Measurements from ENCODE around the gene ZNF775. TPM values are rescaled to one million over a fixed set of nuclear protein-coding genes. Genes with fewer than 3 reads are reported as not detected.
"Not testable (repeated sequence)": the region's sequence is repeated elsewhere in the genome, so short reads cannot be mapped to it uniquely, and the experiment has no call there.

ZNF775 gene
- polyA plus RNA-seq, 1 experiment, result 2.2 TPM

DNA sequence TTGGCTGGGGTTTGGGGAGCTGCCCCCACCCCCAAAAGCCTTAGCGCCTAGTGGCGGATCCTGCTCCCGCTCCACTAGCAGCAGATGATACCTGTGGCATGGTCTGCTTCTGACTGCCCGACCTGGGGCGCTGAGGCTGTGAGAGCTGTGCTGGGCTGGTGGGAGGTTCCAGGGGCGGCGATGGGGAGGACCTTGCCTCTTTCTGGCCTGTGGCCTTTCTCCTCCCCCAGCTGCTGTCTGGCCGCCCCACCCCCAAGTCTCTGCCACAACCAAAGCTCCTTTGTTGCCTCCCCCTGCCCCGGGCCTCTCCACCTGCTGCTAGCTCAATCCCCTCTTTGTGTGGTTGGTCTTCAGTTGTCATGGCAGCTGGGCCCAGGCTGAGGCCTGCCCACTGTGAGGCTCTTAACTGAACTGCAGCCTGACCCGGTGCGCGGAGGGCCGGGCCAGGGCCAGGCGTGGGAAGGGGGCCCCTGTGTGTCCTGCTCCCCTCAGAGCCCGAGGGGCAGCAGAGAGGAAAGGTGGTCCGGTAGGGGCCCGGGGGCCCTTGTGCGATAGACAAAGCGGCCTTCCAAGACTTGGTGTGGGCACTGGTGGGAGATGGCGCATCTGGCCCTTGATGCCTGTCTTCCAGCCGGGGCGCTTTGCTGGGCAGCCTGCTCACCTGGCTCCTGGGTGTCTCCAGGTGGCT lies 4.7 kb downstream of the ZNF775 start:
- ChIA-PET POLR2A (no interaction called here), CTCF (no interaction called here)
- H3K4me3 ChIP-seq (ENCODE audit: low read depth, low read length), result no peak overlapping the region
- no peaks in the 10 kb centered on the region for H3K27me3 ChIP-seq (ENCODE audit: control insufficient read depth, insufficient read depth, low read length)
- DNase-seq (ENCODE audit: low read depth, low spot score), result no peak
- TF ChIP-seq, protein P1, sequence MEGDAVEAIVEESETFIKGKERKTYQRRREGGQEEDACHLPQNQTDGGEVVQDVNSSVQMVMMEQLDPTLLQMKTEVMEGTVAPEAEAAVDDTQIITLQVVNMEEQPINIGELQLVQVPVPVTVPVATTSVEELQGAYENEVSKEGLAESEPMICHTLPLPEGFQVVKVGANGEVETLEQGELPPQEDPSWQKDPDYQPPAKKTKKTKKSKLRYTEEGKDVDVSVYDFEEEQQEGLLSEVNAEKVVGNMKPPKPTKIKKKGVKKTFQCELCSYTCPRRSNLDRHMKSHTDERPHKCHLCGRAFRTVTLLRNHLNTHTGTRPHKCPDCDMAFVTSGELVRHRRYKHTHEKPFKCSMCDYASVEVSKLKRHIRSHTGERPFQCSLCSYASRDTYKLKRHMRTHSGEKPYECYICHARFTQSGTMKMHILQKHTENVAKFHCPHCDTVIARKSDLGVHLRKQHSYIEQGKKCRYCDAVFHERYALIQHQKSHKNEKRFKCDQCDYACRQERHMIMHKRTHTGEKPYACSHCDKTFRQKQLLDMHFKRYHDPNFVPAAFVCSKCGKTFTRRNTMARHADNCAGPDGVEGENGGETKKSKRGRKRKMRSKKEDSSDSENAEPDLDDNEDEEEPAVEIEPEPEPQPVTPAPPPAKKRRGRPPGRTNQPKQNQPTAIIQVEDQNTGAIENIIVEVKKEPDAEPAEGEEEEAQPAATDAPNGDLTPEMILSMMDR (IDR thresholded peaks at IDR 0.05; ENCODE audit: low read depth, low read length), result no peak
- H3K9me3 ChIP-seq (ENCODE audit: control insufficient read depth, insufficient read depth, low read length), result no peaks in the 10 kb centered on the region; the same call in 1 of the 2 replicates
- H3K27ac ChIP-seq (ENCODE audit: low read depth, low read length), result no peak overlapping the region

GRCh38 chr7:150384406-150385301 lies 5.5 kb downstream of the ZNF775 start:
- POLR2A ChIA-PET, result no interaction called here
- Histone ChIP-seq H3K27me3 (ENCODE audit: control insufficient read depth, insufficient read depth, low read length) (no peaks in the 10 kb centered on the region), H3K4me3 (ENCODE audit: low read depth, low read length) (no peak overlapping the region), H3K27ac (ENCODE audit: low read depth, low read length) (no peak overlapping the region), H3K9me3 (ENCODE audit: control insufficient read depth, insufficient read depth, low read length) (no peaks in the 10 kb centered on the region; the same call in 1 of the 2 replicates)
- CTCF ChIA-PET, result interaction anchor here (1.0 kb wide), 1 partner anchor 29 kb away, joined by 3 read pairs; no protein-coding TSS in a partner anchor
- TF ChIP-seq, protein P1 (IDR thresholded peaks at IDR 0.05; ENCODE audit: low read depth, low read length), result no peak
- DNase-seq (ENCODE audit: low read depth, low spot score), result no peak

GRCh38 chr7:150385302-150385723 lies 6.2 kb downstream of the ZNF775 start:
- Histone ChIP-seq H3K27me3 (ENCODE audit: control insufficient read depth, insufficient read depth, low read length) (no peaks in the 10 kb centered on the region), H3K27ac (ENCODE audit: low read depth, low read length) (no peak overlapping the region), H3K4me3 (ENCODE audit: low read depth, low read length) (no peak overlapping the region), H3K9me3 (ENCODE audit: control insufficient read depth, insufficient read depth, low read length) (peaks cover 2% of the 10 kb centered on the region; the same call in 1 of the 2 replicates)
- ChIA-PET CTCF (interaction anchor here (1.0 kb wide), 1 partner anchor 30 kb away, joined by 3 read pairs; no protein-coding TSS in a partner anchor), POLR2A (no interaction called here)
- DNase-seq (ENCODE audit: low read depth, low spot score), result no peak
- TF ChIP-seq, protein P1 (IDR thresholded peaks at IDR 0.05; ENCODE audit: low read depth, low read length), result no peak

GRCh38 chr7:150385884-150386283 lies 6.8 kb downstream of the ZNF775 start:
- CTCF ChIA-PET; POLR2A ChIA-PET; DNase-seq (ENCODE audit: low read depth, low spot score); H3K9me3 ChIP-seq (ENCODE audit: control insufficient read depth, insufficient read depth, low read length); H3K27ac ChIP-seq (ENCODE audit: low read depth, low read length); H3K4me3 ChIP-seq (ENCODE audit: low read depth, low read length); H3K27me3 ChIP-seq (ENCODE audit: control insufficient read depth, insufficient read depth, low read length): not testable (repeated sequence)

GRCh38 chr7:150388306-150388705 lies 9.2 kb downstream of the ZNF775 start:
- CTCF ChIA-PET, result interaction anchor here (0.7 to 1.5 kb wide), 5 partner anchors 10 to 71 kb away, joined by 3 to 6 read pairs (median 4); a partner anchor contains a TSS
- Histone ChIP-seq H3K9me3 (ENCODE audit: control insufficient read depth, insufficient read depth, low read length) (peaks cover 2% of the 10 kb centered on the region; the same call in 1 of the 2 replicates), H3K4me3 (ENCODE audit: low read depth, low read length) (no peak overlapping the region), H3K27ac (ENCODE audit: low read depth, low read length) (no peak overlapping the region), H3K27me3 (ENCODE audit: control insufficient read depth, insufficient read depth, low read length) (no peaks in the 10 kb centered on the region)
- DNase-seq (ENCODE audit: low read depth, low spot score), result no peak
- POLR2A ChIA-PET, result interaction anchor here (1.5 kb wide), 1 partner anchor 17 kb away, joined by 3 read pairs; a partner anchor contains a TSS
- TF ChIP-seq, protein P1 (IDR thresholded peaks at IDR 0.05; ENCODE audit: low read depth, low read length), result no peak
